ENCODE data around the gene OTUD7B. TPM values are rescaled to one million over a fixed set of nuclear protein-coding genes. Genes with fewer than 3 reads are reported as not detected.

The OTUD7B gene
- total and polyA plus RNA-seq, 9 of the 15 experiments (the other 6 are each of a cell fraction or from before 2014, with no cell fraction given) = 0.96 to 18.8 (median 7.4) TPM

- TF ChIP-seq ARID4B (CRISPR knock-in tag; IDR thresholded peaks at IDR 0.05) = 0 out of 2 replicates have a peak, but pooled peaks have one; percentile 11
- TF ChIP-seq ZBTB40 (IDR thresholded peaks at IDR 0.05) = peak; percentile 69
- TF ChIP-seq ZBTB40 (CRISPR knock-in tag; IDR thresholded peaks at IDR 0.05) = no peak
- TF ChIP-seq SRF (CRISPR knock-in tag; IDR thresholded peaks at IDR 0.05) = 0 out of 4 replicates have a peak, but pooled peaks of 1 of the 2 experiments have one; percentile 7
- peak; percentile 16; the same call in 1 of the 2 replicates for TF ChIP-seq EP300 (IDR thresholded peaks at IDR 0.05; ENCODE audit: low read length)
- TF ChIP-seq LARP7 (IDR thresholded peaks at IDR 0.05) = peak; percentile 68; the same call in 1 of the 2 replicates
- peak; percentile 28; the same call in 1 of the 2 replicates for TF ChIP-seq DPF2 (IDR thresholded peaks at IDR 0.05)
- TF ChIP-seq MTA2 (IDR thresholded peaks at IDR 0.05; ENCODE audit: low read depth) = 0 out of 2 replicates have a peak, but pooled peaks have one; percentile 11
- TF ChIP-seq FOXK2 (conservative IDR thresholded peaks at IDR 0.05 in 1 of 2, IDR thresholded peaks at IDR 0.05 in 1 of 2; ENCODE audit: low read depth in 2 of 2) = 0 out of 4 replicates have a peak, but pooled peaks of 1 of the 2 experiments have one; percentile 11
- TF ChIP-seq ZBTB26 (CRISPR knock-in tag; IDR thresholded peaks at IDR 0.05) = peak; percentile 45; the same call in 1 of the 2 replicates
- peak; percentile 28; the same call in 1 of the 2 replicates for TF ChIP-seq ATF7 (IDR thresholded peaks at IDR 0.05)
- TF ChIP-seq PTRF (tag; IDR thresholded peaks at IDR 0.05) = no peak
These were observed 728 bp downstream of the OTUD7B start (continued) for GRCh38 chr1:150009604-150010392.

All from K562 (cell line).